Measurements from ENCODE around the gene COL5A1. TPM values are rescaled to one million over a fixed set of nuclear protein-coding genes. Genes with fewer than 3 reads are reported as not detected.

The COL5A1 gene
- total RNA-seq, 4 donors from 2014 or later = 51.9 to 78.3 (median 62.4) TPM

GRCh38 chr9:134783699-134784039, 142.1 kb downstream of the COL5A1 start:
- Histone ChIP-seq H3K9me3 (no peaks in the 10 kb centered on the region), H3K27ac (peak overlapping the region in 1 of 4 donors; percentile 60), H3K4me3 (no peak overlapping the region), H3K4me1 (peaks cover 0 to 36% (median 3%) of the 10 kb centered on the region in 4 donors), H3K27me3 (no peaks in the 10 kb centered on the region), H3K36me3 (peaks cover 0 to 71% (median 0%) of the 10 kb centered on the region in 3 donors)
- WGBS, 2 donors = 75 to 80% methylated on average over 12 of the region's 12 CpGs
- DNase-seq (ENCODE audit: low spot score in 2 of 2) = peak; percentile 58 to 67
- TF ChIP-seq EP300 (IDR thresholded peaks at IDR 0.05) = peak in 1 of 2 donors; percentile 46
- no peak for TF ChIP-seq POLR2A (IDR thresholded peaks at IDR 0.05)

- no peak for DNase-seq (ENCODE audit: low spot score in 2 of 2)
- H3K27me3 ChIP-seq = no peaks in the 10 kb centered on the region
- WGBS, 2 donors = 64 to 74% methylated on average over 20 to 22 of the region's 23 CpGs
- H3K4me1 ChIP-seq = peaks cover 0 to 30% (median 3%) of the 10 kb centered on the region in 4 donors
- peak overlapping the region in 1 of 4 donors; percentile 60 for H3K27ac ChIP-seq
- no peaks in the 10 kb centered on the region for H3K9me3 ChIP-seq
- no peak for TF ChIP-seq POLR2A (IDR thresholded peaks at IDR 0.05)
- TF ChIP-seq EP300 (IDR thresholded peaks at IDR 0.05) = no peak
- no peak for TF ChIP-seq CTCF (IDR thresholded peaks at IDR 0.05)
- H3K36me3 ChIP-seq = peaks cover 0 to 75% (median 0%) of the 10 kb centered on the region in 3 donors
- H3K4me3 ChIP-seq = no peak overlapping the region
Observed at GRCh38 chr9:134784577-134785305, 143.1 kb downstream of the COL5A1 start.

- H3K9me3 ChIP-seq = no peaks in the 10 kb centered on the region
- no peak for TF ChIP-seq POLR2A (IDR thresholded peaks at IDR 0.05)
- no peak for TF ChIP-seq CTCF (IDR thresholded peaks at IDR 0.05)
- TF ChIP-seq EP300 (IDR thresholded peaks at IDR 0.05) = no peak
- peaks cover 0 to 30% (median 3%) of the 10 kb centered on the region in 4 donors for H3K4me1 ChIP-seq
- H3K36me3 ChIP-seq = peaks cover 0 to 73% (median 0%) of the 10 kb centered on the region in 3 donors
- DNase-seq (ENCODE audit: low spot score in 2 of 2) = peak in 1 of 2 donors; percentile 30
- 68 to 69% methylated on average over 22 of the region's 23 CpGs for WGBS, 2 donors
- H3K4me3 ChIP-seq = no peak overlapping the region
- H3K27ac ChIP-seq = peak overlapping the region in 1 of 4 donors; percentile 52
- H3K27me3 ChIP-seq = no peaks in the 10 kb centered on the region
Observed at GRCh38 chr9:134785325-134786108, 143.9 kb downstream of the COL5A1 start.

- no peaks in the 10 kb centered on the region for H3K9me3 ChIP-seq
- WGBS, 2 donors = 84 to 87% methylated on average over 7 of the region's 8 CpGs
- H3K4me3 ChIP-seq = no peak overlapping the region
- peaks cover 0 to 72% (median 4%) of the 10 kb centered on the region in 3 donors for H3K36me3 ChIP-seq
- H3K4me1 ChIP-seq = peaks cover 0 to 30% (median 3%) of the 10 kb centered on the region in 4 donors
- TF ChIP-seq CTCF (IDR thresholded peaks at IDR 0.05) (no peak), EP300 (IDR thresholded peaks at IDR 0.05) (no peak)
- no peak overlapping the region for H3K27ac ChIP-seq
- DNase-seq (ENCODE audit: low spot score in 2 of 2) = no peak
- H3K27me3 ChIP-seq = no peaks in the 10 kb centered on the region
Observed at GRCh38 chr9:134787601-134788531, 146.3 kb downstream of the COL5A1 start.

- H3K27ac ChIP-seq = peak overlapping the region in 1 of 4 donors; percentile 21
- no peaks in the 10 kb centered on the region for H3K9me3 ChIP-seq
Observed at GRCh38 chr9:134789168-134789567, 147.6 kb downstream of the COL5A1 start.

More at GRCh38 chr9:134789168-134789567, 147.6 kb downstream of the COL5A1 start:
- peaks cover 0 to 74% (median 4%) of the 10 kb centered on the region in 3 donors for H3K36me3 ChIP-seq
- no peaks in the 10 kb centered on the region for H3K27me3 ChIP-seq
- no peak overlapping the region for H3K4me3 ChIP-seq
- TF ChIP-seq EP300 (IDR thresholded peaks at IDR 0.05) = no peak
- no peak for TF ChIP-seq POLR2A (IDR thresholded peaks at IDR 0.05)
- no peak for TF ChIP-seq CTCF (IDR thresholded peaks at IDR 0.05)
- no peak for DNase-seq (ENCODE audit: low spot score in 2 of 2)
- WGBS, 2 donors = 66 to 82% methylated on average over 8 of the region's 8 CpGs
- peaks cover 0 to 19% (median 3%) of the 10 kb centered on the region in 4 donors for H3K4me1 ChIP-seq

Measured in tibial nerve (tissue), 4 donors.